NCI-H446 (cell line): ENCODE results near the gene LHFPL6.
A peak's percentile ranks its signal among the peaks of the same experiment; 100 is the strongest.

Source experiments
- DNase-seq, 2 experiments: peaks; one replicate each; lab custom pipeline; 2025; lab: John Stamatoyannopoulos, UW

LHFPL6 gene

GRCh38 chr13:39602614-39603366, at the start of gene LHFPL6:
Gene LHFPL6 (minus strand): TSS chr13:39603193.
- DNase-seq: peak; percentile 39 to 57

GRCh38 chr13:39646122-39646521, 43.1 kb upstream of the LHFPL6 start:
- no peak for DNase-seq

GRCh38 chr13:39641645-39642044, 38.7 kb upstream of the LHFPL6 start:
- DNase-seq: no peak

GRCh38 chr13:39637890-39638289, 34.9 kb upstream of the LHFPL6 start:
- DNase-seq: no peak

GRCh38 chr13:39635564-39635963, 32.6 kb upstream of the LHFPL6 start:
- no peak for DNase-seq

GRCh38 chr13:39632994-39633393, 30.0 kb upstream of the LHFPL6 start:
- DNase-seq: no peak

GRCh38 chr13:39631307-39631706, 28.3 kb upstream of the LHFPL6 start:
- DNase-seq: no peak

GRCh38 chr13:39623466-39623865, 20.5 kb upstream of the LHFPL6 start:
- no peak for DNase-seq

- no peak for DNase-seq
Observed at GRCh38 chr13:39618561-39618960, 15.6 kb upstream of the LHFPL6 start.

GRCh38 chr13:39616087-39616694, 13.2 kb upstream of the LHFPL6 start:
- peak; percentile 60 to 82 for DNase-seq

GRCh38 chr13:39612023-39612637, 9.1 kb upstream of the LHFPL6 start:
- peak; percentile 76 to 79 for DNase-seq

- no peak for DNase-seq
Observed at GRCh38 chr13:39607876-39608275, 4.9 kb upstream of the LHFPL6 start.

- DNase-seq: no peak
Observed at GRCh38 chr13:39605677-39606320, 2.8 kb upstream of the LHFPL6 start.

- no peak for DNase-seq
Observed at GRCh38 chr13:39604756-39605155, 1.8 kb upstream of the LHFPL6 start.

- DNase-seq: no peak
Observed at GRCh38 chr13:39603424-39603947, 493 bp upstream of the LHFPL6 start.

- no peak for DNase-seq
Observed at GRCh38 chr13:39602277-39602613, 748 bp downstream of the LHFPL6 start.

GRCh38 chr13:39601636-39602035, 1.4 kb downstream of the LHFPL6 start:
- DNase-seq: no peak

- DNase-seq: peak in 1 of 2 experiments; percentile 54
Observed at GRCh38 chr13:39600766-39601165, 2.2 kb downstream of the LHFPL6 start.

- peak in 1 of 2 experiments; percentile 21 for DNase-seq
Observed at GRCh38 chr13:39599842-39600241, 3.2 kb downstream of the LHFPL6 start.

GRCh38 chr13:39599012-39599411, 4.0 kb downstream of the LHFPL6 start:
- DNase-seq: no peak

GRCh38 chr13:39597838-39598237, 5.2 kb downstream of the LHFPL6 start:
- peak in 1 of 2 experiments; percentile 51 for DNase-seq

GRCh38 chr13:39596685-39597084, 6.3 kb downstream of the LHFPL6 start:
- no peak for DNase-seq

- no peak for DNase-seq
Observed at GRCh38 chr13:39596176-39596575, 6.8 kb downstream of the LHFPL6 start.
